ENCODE measurements around the gene RAB3GAP2.

DNA sequence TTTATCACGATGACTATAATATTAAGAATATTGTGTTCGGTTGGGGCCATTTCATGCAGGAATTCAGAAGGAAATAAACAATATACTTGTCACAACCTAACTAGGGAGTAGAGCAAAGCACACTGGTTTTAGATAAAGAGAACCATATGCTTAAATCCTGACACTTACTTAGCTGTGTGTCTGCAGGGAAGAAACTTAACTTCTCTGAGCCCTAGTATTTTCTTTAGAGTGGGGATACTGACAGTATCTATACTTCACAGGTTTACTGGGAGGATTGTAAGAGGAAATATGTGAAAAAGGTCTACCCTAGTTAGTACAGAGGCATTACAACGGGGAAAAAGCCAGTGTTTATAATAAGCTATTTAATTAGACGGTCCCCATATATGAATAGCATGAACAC lies 105.4 kb downstream of the RAB3GAP2 start:
- TF ChIP-seq, protein P1, sequence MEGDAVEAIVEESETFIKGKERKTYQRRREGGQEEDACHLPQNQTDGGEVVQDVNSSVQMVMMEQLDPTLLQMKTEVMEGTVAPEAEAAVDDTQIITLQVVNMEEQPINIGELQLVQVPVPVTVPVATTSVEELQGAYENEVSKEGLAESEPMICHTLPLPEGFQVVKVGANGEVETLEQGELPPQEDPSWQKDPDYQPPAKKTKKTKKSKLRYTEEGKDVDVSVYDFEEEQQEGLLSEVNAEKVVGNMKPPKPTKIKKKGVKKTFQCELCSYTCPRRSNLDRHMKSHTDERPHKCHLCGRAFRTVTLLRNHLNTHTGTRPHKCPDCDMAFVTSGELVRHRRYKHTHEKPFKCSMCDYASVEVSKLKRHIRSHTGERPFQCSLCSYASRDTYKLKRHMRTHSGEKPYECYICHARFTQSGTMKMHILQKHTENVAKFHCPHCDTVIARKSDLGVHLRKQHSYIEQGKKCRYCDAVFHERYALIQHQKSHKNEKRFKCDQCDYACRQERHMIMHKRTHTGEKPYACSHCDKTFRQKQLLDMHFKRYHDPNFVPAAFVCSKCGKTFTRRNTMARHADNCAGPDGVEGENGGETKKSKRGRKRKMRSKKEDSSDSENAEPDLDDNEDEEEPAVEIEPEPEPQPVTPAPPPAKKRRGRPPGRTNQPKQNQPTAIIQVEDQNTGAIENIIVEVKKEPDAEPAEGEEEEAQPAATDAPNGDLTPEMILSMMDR (IDR thresholded peaks at IDR 0.05 in 4 of 5, conservative IDR thresholded peaks at IDR 0.05 in 1 of 5), result no peak
- no peak for TF ChIP-seq POLR2A (IDR thresholded peaks at IDR 0.05)
